Measurements from ENCODE around the gene MYRIP.

GRCh38 chr3:39971559-39972031 is 162.2 kb downstream of the MYRIP start:
- no peak for TF ChIP-seq CTCF (conservative IDR thresholded peaks at IDR 0.05)
- TF ChIP-seq ZFX (IDR thresholded peaks at IDR 0.05): no peak

Measured in C4-2B (cell line).